ENCODE results near the gene RASL10B.

RASL10B gene

DNA sequence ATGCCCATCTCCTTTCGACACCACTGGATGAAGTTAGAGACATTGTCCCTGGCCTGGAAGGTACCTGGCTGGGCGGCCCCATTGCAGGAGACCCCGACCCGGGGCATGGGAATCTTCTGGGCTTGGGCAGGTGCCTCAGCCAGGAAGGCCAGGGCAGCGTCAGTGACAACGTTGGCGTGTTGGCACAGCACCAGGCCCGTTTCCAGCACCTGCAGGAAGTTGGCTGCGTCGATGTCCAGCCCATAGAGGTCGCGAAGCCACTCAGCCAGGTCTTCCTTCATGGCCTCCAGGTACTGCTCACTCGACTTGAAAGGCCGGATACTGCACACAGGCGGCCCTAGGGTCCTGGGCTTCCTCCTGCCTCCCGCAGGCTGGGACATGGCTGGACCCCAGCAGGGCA, 21.0 kb downstream of the RASL10B start:
- no peak overlapping the region for H3K27ac Mint-ChIP-seq
- H3K4me1 Mint-ChIP-seq (ENCODE audit: low read depth) = peaks cover 46% of the 10 kb centered on the region
- H3K27me3 Mint-ChIP-seq = peaks cover 58% of the 10 kb centered on the region
- intact Hi-C loops (cut with micrococcal nuclease) = no loop called here
- H3K9me3 Mint-ChIP-seq = no peaks in the 10 kb centered on the region
- H3K36me3 Mint-ChIP-seq (ENCODE audit: low read depth) = no peaks in the 10 kb centered on the region
- no peak overlapping the region for H3K4me3 Mint-ChIP-seq

DNA sequence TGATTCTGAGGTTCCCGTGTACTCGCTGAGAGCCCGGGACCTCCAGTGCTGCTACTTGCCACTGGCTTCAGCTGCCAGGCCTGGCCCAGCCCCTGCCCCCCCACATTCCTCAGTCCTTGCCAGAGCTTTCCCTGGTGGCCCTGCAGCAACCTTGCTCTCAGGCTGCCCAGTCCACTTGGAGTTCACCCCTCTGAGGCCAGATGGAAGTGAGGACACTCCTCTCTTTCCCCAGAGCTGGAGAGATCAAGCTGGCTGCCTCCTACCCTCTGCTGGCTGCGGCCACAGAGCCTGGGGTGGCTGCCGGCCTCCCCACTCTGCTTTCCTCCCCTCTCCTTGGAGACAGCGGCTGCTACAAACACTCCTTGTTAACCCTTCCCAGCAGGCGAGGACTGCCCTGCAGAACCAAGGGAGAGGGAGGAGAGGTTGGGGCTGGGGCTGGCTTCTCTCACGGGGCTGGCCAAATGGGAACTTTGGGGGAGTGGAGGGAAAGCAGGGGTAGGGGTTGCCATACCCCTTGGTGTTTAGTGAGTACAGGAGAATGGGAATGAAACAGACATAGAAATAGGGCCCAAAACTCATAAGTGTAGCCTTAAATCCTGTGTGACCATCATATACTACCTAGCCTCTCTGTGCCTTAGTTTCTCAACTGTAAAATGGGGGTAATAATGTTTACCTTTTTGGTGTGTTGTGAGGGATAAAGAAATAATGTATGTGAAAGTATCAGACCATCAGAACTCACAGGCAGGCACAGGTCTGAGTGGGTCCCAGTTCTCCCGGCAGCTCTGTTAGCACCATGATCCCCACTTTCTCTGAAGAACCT, 21.7 kb downstream of the RASL10B start, which contains the start of gene GAS2L2:
GAS2L2 (minus strand) TSS at position 295 of the 820 bp plus-strand sequence. CDS start 389 bp downstream, outside the sequence.
- Mint-ChIP-seq H3K4me3 (no peak within 1 kb of the TSS), H3K9me3 (no peaks in the 10 kb centered on the region), H3K4me1 (ENCODE audit: low read depth) (peaks cover 46% of the 10 kb centered on the region), H3K27ac (peak within 1 kb of the TSS; percentile 11), H3K27me3 (peaks cover 55% of the 10 kb centered on the region), H3K36me3 (ENCODE audit: low read depth) (no peaks in the 10 kb centered on the region)
- intact Hi-C loops (cut with micrococcal nuclease) = no loop called here

- Mint-ChIP-seq H3K4me3 (no peak overlapping the region), H3K4me1 (ENCODE audit: low read depth) (peaks cover 26% of the 10 kb centered on the region), H3K36me3 (ENCODE audit: low read depth) (no peaks in the 10 kb centered on the region), H3K27ac (no peak overlapping the region), H3K27me3 (peaks cover 27% of the 10 kb centered on the region), H3K9me3 (no peaks in the 10 kb centered on the region)
- intact Hi-C loops (cut with micrococcal nuclease) = no loop called here
Measured at GRCh38 chr17:35757243-35757642, 25.8 kb downstream of the RASL10B start.

DNA sequence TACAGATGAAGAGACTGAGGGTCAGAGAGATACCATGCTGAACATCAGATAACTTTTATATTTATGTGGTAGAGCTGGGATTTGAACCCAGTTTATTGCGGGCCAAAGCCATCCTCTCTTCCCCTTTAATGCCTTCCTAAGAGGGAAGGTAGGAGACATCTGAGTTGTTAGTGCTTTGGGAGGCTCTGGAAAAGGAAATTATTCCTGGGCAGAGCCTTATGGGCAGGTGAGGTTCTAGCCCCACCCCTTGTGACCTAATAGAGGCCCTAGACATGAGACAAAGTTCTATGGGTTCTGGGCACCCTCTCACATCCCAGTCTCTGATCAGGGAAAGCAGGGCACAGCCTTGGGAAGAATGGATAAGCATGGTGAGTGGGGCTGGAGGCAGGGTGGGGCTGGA, 29.1 kb downstream of the RASL10B start, which contains the start of gene C17orf50:
C17orf50 (plus strand) TSS at position 301 of the 400 bp plus-strand sequence; CDS start at position 356, 55 bp downstream.
- intact Hi-C loops (cut with micrococcal nuclease) = no loop called here
- Mint-ChIP-seq H3K9me3 (no peaks in the 10 kb centered on the region), H3K4me3 (no peak within 1 kb of the TSS), H3K36me3 (ENCODE audit: low read depth) (no peaks in the 10 kb centered on the region), H3K27ac (no peak within 1 kb of the TSS), H3K4me1 (ENCODE audit: low read depth) (peaks cover 24% of the 10 kb centered on the region), H3K27me3 (peaks cover 33% of the 10 kb centered on the region)

DNA sequence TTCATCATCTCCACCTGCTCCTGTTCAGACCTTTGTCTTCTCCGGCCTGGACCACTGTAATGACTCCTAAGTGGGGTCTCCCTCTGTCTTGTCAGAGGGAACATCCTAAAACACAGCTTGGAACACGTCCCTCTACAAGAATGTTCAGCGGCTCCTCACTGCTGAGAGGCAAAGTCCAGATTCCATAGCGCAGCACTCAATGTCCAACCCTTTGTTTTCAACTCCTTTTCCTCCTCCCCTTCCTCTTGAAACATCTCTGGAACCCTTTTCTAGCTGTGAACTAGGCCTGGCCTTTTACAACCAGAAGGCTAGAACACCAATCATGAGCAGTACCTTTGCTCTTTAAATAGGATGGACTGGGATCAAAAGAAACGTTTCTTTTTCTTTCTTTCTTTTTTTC, 30.2 kb downstream of the RASL10B start:
- Mint-ChIP-seq H3K4me3 (no peak overlapping the region), H3K36me3 (ENCODE audit: low read depth) (no peaks in the 10 kb centered on the region), H3K4me1 (ENCODE audit: low read depth) (peaks cover 14% of the 10 kb centered on the region), H3K27me3 (peaks cover 40% of the 10 kb centered on the region), H3K9me3 (no peaks in the 10 kb centered on the region), H3K27ac (no peak overlapping the region)
- intact Hi-C loops (cut with micrococcal nuclease) = no loop called here

DNA sequence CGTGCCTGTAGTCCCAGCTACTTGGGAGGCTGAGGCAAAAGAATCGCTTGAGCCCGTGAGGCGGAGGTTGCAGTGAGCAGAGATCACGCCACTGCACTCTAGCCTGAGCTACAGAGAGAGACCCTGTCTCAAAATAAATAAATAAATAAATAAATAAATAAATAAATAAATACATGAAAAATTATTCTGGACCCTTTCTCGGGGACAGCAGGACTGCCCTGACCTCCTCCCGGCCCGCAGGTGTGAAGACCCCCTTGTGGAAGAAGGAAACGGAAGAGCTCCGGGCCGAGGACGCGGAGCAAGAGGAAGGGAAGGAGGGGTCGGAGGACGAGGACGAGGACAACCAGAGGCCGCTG, 32.3 kb downstream of the RASL10B start:
- Mint-ChIP-seq H3K4me3 (peak overlapping the region; percentile 78), H3K36me3 (ENCODE audit: low read depth) (no peaks in the 10 kb centered on the region), H3K4me1 (ENCODE audit: low read depth) (peaks cover 13% of the 10 kb centered on the region), H3K27me3 (peaks cover 47% of the 10 kb centered on the region), H3K9me3 (no peaks in the 10 kb centered on the region), H3K27ac (no peak overlapping the region)
- intact Hi-C loops (cut with micrococcal nuclease) = loop anchor here (1.0 kb wide), 2 partner anchors 41 to 46 kb away; partner anchors contain the start of gene TAF15

GRCh38 chr17:35764123-35764991, 32.9 kb downstream of the RASL10B start:
- H3K27me3 Mint-ChIP-seq = peaks cover 47% of the 10 kb centered on the region
- H3K9me3 Mint-ChIP-seq = no peaks in the 10 kb centered on the region
- intact Hi-C loops (cut with micrococcal nuclease) = loop anchor here (1.0 kb wide), 2 partner anchors 40 to 45 kb away; partner anchors contain the start of gene TAF15
- no peaks in the 10 kb centered on the region for H3K36me3 Mint-ChIP-seq (ENCODE audit: low read depth)
- peak overlapping the region; percentile 78 for H3K4me3 Mint-ChIP-seq
- H3K27ac Mint-ChIP-seq = peak overlapping the region; percentile 40
- peaks cover 13% of the 10 kb centered on the region for H3K4me1 Mint-ChIP-seq (ENCODE audit: low read depth)

GRCh38 chr17:35765086-35765710, 33.8 kb downstream of the RASL10B start:
- intact Hi-C loops (cut with micrococcal nuclease) = no loop called here
- no peaks in the 10 kb centered on the region for H3K9me3 Mint-ChIP-seq
- H3K36me3 Mint-ChIP-seq (ENCODE audit: low read depth) = no peaks in the 10 kb centered on the region
- peaks cover 43% of the 10 kb centered on the region for H3K27me3 Mint-ChIP-seq
- H3K4me3 Mint-ChIP-seq = no peak overlapping the region
- H3K27ac Mint-ChIP-seq = no peak overlapping the region
- H3K4me1 Mint-ChIP-seq (ENCODE audit: low read depth) = peaks cover 13% of the 10 kb centered on the region

DNA sequence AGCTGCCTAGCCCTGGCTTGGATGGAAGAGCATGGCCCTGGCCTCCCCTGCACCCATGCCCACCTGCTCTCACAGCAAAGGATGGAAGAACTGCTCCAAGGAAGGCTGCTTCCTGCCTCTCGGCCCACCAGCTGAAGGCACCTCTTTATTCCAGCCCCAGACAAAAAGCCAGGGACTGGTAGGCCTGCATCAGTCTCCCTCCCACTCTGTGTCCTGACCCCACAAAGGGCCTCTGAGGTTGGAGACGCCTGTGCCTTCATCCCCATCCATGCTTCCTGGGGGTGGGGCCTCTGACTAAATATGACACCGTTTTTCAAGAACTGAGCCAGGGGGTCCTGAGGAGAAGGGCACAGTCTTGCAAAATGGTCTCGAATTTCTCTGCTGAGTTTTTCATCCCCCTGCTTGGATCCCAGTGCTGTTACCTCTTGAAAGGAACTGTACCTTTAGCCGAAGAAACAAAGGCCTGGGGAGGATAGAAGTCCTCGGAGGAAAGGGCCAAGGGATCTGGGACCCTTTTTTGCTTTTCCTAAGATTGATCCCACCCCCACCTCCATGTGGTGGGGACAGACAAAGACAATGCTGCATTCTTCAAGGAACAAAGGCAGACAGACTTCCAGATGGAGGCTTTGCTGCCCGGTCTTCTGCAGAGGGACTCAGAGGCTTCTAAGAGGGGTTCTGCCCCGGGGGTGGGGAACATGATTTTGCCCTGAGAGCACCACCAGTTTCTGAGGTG, 34.5 kb downstream of the RASL10B start:
- Mint-ChIP-seq H3K9me3 (no peaks in the 10 kb centered on the region), H3K27me3 (peaks cover 42% of the 10 kb centered on the region), H3K27ac (no peak overlapping the region), H3K36me3 (ENCODE audit: low read depth) (no peaks in the 10 kb centered on the region), H3K4me1 (ENCODE audit: low read depth) (peaks cover 13% of the 10 kb centered on the region), H3K4me3 (no peak overlapping the region)
- intact Hi-C loops (cut with micrococcal nuclease) = no loop called here

DNA sequence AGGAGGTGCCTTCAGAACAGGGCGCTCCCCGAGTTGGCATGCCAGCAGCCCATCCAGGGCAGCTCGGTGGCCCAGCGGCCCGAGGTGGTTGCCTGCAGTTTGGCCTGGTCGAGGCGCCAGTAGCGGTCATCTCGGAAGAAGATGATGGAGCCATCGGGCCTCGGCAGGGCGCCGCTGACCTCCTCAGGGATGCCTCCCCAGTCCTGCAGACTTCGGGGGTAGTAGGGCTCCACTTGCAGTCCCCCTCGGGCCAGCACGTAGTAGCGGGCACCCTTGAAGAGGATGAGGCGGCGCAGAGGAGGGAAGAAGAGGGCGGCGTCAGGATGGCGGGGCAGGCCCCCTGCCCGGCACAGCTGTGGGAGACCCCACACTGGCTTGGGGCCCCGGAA, 35.0 kb downstream of the RASL10B start:
- peaks cover 42% of the 10 kb centered on the region for H3K27me3 Mint-ChIP-seq
- no peak overlapping the region for H3K27ac Mint-ChIP-seq
- peaks cover 13% of the 10 kb centered on the region for H3K4me1 Mint-ChIP-seq (ENCODE audit: low read depth)
- intact Hi-C loops (cut with micrococcal nuclease) = no loop called here
- H3K36me3 Mint-ChIP-seq (ENCODE audit: low read depth) = no peaks in the 10 kb centered on the region
- H3K9me3 Mint-ChIP-seq = no peaks in the 10 kb centered on the region
- H3K4me3 Mint-ChIP-seq = no peak overlapping the region

GRCh38 chr17:35766903-35767510, 35.6 kb downstream of the RASL10B start:
- Mint-ChIP-seq H3K4me1 (ENCODE audit: low read depth) (peaks cover 13% of the 10 kb centered on the region), H3K27me3 (peaks cover 42% of the 10 kb centered on the region), H3K36me3 (ENCODE audit: low read depth) (no peaks in the 10 kb centered on the region), H3K9me3 (no peaks in the 10 kb centered on the region), H3K4me3 (no peak overlapping the region), H3K27ac (no peak overlapping the region)
- intact Hi-C loops (cut with micrococcal nuclease) = no loop called here

GRCh38 chr17:35768797-35769196, 37.4 kb downstream of the RASL10B start:
- no peaks in the 10 kb centered on the region for H3K9me3 Mint-ChIP-seq
- intact Hi-C loops (cut with micrococcal nuclease) = no loop called here
- H3K36me3 Mint-ChIP-seq (ENCODE audit: low read depth) = no peaks in the 10 kb centered on the region
- H3K4me3 Mint-ChIP-seq = no peak overlapping the region
- peaks cover 11% of the 10 kb centered on the region for H3K4me1 Mint-ChIP-seq (ENCODE audit: low read depth)
- peaks cover 47% of the 10 kb centered on the region for H3K27me3 Mint-ChIP-seq
- no peak overlapping the region for H3K27ac Mint-ChIP-seq

DNA sequence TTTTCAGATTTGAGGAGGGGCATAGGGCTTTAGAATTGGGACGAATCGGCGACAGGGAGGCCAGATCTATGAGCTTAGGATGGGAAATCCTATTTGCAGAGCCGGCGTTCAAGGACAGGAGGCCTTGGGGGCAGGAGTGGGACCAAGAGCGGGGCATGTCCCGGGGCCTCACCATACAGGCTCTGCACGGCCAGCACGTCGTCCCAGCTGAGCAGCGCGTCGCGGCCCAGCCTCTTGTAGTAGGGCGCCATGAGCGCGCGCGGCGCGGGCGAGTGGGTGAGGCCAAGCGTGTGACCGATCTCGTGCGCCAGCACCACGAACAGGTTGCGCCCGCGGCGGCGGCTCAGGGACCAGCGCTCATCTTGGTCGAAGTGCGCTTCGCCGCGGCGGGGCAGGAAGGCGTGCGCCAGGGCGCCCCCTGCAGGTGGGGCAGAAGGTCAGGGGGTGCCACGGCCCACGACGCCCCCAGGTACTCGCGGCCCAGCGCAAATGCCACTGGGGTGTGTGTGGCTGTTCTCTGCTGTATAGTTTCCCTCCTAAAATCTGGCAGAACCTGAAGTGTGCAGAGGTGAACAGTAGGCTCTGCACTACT, 38.6 kb downstream of the RASL10B start:
- Mint-ChIP-seq H3K9me3 (no peaks in the 10 kb centered on the region), H3K27ac (no peak overlapping the region), H3K27me3 (peaks cover 45% of the 10 kb centered on the region), H3K4me3 (no peak overlapping the region), H3K36me3 (ENCODE audit: low read depth) (no peaks in the 10 kb centered on the region), H3K4me1 (ENCODE audit: low read depth) (peaks cover under 1% of the 10 kb centered on the region)
- intact Hi-C loops (cut with micrococcal nuclease) = no loop called here
